HUDEP-2 (cell line): ENCODE results near the gene GIMAP6.
"Not testable (repeated sequence)": the region's sequence is repeated elsewhere in the genome, so short reads cannot be mapped to it uniquely, and the experiment has no call there.

ENCODE experiments used
- DNase-seq, 76 experiments: peaks; one replicate each; lab custom pipeline; 2025; ENCODE audit not compliant: unreplicated experiment in 76 of 76; lab: John Stamatoyannopoulos, UW

Gene GIMAP6

GRCh38 chr7:150631866-150632864 lies at the start of gene GIMAP6:
GIMAP6 (minus strand) TSS chr7:150632385; CDS start chr7:150630142, 2,243 bp downstream.
- no peak for DNase-seq

GRCh38 chr7:150680364-150680763 lies 48.2 kb upstream of the GIMAP6 start:
- not testable (repeated sequence) for DNase-seq

- DNase-seq = not testable (repeated sequence)
Observed at GRCh38 chr7:150678601-150679000, 46.4 kb upstream of the GIMAP6 start.

DNA sequence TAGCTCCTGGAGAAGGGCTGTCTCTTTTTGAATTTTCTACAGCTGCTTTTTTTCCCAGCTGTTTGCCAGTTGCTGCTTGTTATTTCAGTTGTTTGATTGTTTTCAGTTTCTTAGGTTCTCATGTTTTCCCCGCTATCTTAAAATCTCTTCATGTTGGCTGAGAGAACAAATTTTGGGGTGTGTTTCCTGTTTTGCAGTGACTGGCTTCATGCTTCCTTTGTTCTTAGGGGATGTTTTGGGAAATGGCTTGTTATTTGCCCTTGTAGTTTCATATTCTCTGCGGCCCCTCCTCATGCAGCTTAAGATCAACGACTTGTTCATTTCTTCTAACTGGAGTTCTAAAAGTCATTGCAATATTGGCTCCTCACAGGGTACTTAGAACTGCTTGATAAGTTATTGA lies 44.7 kb upstream of the GIMAP6 start:
- not testable (repeated sequence) for DNase-seq

DNA sequence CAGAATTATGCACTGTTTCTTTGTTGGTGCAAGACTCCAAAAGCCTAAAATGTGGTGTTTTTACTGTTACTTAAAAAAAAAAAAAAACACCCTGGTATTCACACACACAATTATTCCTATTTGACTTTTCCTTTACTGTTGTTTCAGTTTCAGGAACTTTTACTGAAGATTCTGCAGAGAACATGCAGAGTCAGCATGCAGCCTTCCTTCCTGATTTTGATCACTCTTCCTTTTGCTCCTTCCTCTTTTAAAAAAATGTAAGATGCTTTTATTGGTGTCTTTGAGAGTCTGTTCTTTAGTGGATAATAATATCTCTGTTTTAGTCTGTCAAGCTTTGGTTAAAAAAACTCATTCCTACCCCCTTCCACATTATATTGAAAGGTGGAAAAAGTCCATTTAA lies 44.1 kb upstream of the GIMAP6 start:
- DNase-seq = not testable (repeated sequence)

GRCh38 chr7:150675714-150676113 lies 43.5 kb upstream of the GIMAP6 start:
- no peak for DNase-seq

- not testable (repeated sequence) for DNase-seq
Observed at GRCh38 chr7:150671798-150672585, 39.8 kb upstream of the GIMAP6 start.

DNA sequence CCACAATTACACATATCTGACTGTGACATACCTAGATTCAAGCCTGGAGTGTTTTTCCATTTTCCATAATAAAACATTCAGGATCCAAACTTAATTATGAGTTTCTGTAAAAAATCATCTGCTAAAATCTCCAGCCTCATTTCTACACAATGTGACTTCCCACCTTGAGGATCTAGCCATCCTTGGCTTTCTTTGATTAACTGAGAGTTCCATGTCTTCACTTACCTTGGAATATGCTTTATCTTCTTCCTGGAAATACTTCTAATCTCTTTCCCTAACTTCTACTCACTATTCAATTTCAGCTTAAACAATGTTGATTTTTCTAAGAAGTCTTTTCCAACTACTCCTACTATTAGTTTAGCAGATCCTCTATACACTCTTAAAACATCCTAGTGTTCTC lies 36.8 kb upstream of the GIMAP6 start:
- DNase-seq = no peak

DNA sequence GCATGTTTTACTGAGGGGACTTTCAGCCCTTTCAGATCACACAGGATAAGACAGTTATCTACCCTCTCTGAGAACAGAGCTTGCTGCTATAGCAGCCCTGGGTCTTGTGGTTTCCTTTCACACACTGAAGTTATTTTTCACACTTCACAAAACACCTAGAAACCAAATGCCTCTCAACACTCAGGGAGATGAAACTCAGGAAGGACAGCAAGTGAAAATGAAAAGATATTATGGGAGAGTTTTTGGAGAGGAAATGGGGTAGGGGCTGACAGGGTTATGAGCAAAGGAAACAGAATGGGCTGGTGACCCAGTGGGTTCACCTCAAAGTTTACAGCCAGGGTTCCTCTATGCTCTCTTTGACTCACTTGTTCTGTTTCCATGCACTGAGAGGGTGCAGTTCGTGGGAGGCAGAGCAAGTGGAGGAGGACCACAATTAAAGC lies 36.3 kb upstream of the GIMAP6 start:
- no peak for DNase-seq

GRCh38 chr7:150666412-150666811 lies 34.2 kb upstream of the GIMAP6 start:
- no peak for DNase-seq

DNA sequence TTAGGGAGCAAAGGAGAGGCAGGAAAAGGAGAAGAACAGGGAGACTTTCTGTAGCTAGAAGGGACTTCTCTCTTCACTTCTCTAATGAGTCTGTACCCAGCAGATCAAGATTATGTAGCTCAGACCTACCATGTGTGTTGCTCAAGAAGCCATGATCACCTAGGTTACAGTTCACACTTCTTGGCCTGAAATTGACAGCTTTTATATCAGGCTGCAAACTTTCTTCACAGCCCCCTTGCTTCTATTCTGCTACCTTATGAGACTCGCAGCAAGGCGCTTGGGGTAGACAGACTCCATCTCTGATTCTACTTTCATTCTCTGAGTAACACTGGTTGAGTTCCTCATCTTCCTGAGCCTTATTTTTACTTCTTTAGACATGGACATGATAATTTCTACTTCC lies 33.7 kb upstream of the GIMAP6 start:
- no peak for DNase-seq

GRCh38 chr7:150665089-150665748 lies 33.0 kb upstream of the GIMAP6 start:
- no peak for DNase-seq

DNA sequence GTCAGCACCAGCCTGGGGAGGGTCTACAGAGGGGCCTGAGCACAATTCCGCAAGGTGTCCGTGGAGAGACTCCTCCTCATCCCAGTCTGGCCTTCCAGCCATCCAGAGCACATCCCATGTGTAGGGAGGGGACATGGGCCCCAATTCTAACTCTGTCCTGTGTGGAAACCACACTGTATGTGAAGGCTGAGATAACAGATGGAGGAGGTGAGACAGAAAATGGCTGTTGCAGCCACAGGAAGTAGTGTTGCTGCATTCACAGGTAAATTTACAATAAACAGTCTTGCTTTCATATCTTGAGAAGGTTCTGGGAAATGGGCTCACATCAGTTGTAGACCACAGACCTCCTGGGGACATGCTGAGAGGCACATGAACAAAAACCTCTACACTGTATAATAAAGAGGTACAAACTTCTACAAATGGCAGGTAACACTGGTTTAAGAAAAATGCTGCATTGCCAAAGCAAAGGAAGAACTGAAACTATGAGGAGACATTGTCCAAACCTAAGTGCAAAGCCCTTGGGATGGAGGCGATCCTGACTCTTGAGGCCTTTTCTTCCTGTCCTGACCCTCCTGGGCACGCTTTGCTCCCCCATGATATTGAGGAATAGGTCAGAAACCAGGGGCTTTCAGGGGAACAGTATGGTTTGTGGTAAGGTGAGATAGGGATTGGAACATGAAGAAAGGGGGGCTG lies 31.8 kb upstream of the GIMAP6 start:
- DNase-seq = no peak

GRCh38 chr7:150662821-150663220 lies 30.6 kb upstream of the GIMAP6 start:
- not testable (repeated sequence) for DNase-seq

DNA sequence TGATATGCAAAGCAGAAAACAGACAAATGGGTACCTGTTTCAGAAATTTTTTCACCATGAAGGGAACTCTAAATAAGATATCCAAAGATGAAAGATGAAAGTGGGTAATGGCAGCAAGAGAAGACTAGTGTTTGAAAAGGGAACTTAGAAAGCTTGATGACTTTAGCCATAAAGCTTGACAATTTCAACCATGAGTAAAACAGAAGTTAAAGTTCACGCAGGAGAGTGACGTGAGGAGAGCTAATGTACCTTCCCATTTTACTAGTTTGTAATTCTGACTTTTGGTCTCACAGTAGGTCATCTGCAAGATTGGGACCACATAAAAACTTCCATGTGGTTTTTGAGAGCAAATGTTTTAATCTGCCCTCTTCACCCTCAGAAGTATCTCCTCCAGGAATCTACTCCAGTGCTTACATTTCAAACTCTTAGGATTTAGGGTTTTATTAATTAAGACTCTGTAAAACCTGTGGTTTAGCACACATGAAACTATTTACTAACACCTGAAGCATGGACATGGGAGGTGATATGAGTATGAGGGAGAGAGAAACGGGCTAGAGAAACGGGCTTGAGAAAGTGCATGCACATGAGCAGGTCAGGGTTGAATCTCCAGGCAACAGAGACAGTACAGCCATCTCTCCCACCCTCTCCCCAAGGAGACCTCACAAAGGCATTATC lies 28.9 kb upstream of the GIMAP6 start:
- DNase-seq = no peak

DNA sequence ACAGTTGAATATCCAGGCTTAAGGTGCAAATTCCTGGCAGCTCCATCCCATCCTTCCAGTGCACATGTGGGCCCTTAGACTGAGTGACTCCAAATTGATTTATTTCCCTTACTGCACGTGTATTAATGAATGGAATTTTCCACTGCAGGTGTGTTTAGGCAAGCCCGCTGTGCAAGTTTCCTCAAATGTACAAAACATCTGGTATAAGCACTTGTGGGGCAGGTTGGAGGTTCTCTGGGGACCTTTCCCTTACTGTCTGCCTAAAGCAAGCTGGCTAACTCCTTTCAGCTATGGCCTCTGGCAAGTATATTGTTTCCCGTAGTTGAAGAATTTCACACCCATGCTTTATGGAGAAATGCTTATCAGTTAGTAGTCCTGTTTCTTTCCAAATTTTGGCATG lies 25.3 kb upstream of the GIMAP6 start:
- DNase-seq = no peak

DNA sequence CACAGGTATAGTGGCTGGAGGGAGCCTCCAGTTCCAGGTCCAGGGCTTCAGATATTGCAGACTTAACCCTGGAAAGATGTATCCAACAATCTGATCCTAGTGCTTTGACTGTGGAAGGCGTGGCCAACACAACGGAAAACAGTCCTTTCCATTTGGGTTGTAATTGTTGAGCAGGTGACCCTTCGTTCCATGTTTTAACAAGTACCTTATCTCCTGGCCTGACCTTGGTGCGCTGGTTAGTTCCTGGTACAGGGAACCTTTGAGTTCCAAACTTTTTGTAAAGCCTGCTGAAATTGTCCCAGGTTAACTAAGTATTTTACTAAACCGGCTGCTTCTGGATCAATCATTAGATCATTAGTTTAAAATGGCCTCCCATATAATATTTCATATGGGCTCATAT lies 23.9 kb upstream of the GIMAP6 start:
- DNase-seq = no peak

DNA sequence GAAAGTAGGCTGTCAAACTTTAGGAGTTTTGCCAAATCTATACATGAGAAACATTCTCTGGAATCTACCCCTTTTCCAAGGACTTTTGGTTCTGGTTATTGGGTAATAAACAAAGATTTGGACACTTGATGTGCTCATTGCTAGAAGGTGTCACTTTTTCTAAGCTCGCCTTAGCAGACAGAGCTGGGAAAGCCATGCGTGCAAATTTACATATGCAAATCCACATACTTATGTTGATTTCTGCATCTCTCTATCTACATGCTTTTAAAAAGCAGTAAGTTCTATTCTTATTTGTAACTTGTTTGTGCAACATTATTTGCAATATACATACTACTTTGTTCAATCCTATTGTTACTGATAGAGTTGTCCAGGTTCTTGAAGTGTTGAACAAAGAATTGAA lies 22.5 kb upstream of the GIMAP6 start:
- no peak for DNase-seq

DNA sequence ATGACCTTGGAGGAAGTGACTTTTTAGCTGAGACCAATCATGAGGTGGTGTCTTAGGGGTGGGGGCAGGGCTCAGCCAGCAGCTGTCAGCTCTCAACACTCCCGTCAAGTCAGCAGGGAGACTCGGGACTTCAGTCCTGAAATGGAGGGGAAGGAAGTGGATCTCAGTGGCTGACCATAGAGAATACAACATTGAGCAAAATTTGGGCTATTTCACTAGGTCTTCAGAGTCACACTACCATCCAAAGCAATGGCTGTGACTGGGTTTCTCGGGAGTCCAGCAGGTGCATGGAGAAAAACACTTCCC lies 16.8 kb upstream of the GIMAP6 start:
- DNase-seq = no peak
